HG02642 (cell line): Measurements from ENCODE around the gene VAPB.

Experiments used
- ATAC-seq: cut with Tn5 transposase; IDR thresholded peaks from one replicate; pipeline ENCODE4 v1.9.1; 2021; ENCODE audit warnings: mild to moderate bottlenecking; ENCODE audit not compliant: unreplicated experiment, poor library complexity

VAPB gene

DNA sequence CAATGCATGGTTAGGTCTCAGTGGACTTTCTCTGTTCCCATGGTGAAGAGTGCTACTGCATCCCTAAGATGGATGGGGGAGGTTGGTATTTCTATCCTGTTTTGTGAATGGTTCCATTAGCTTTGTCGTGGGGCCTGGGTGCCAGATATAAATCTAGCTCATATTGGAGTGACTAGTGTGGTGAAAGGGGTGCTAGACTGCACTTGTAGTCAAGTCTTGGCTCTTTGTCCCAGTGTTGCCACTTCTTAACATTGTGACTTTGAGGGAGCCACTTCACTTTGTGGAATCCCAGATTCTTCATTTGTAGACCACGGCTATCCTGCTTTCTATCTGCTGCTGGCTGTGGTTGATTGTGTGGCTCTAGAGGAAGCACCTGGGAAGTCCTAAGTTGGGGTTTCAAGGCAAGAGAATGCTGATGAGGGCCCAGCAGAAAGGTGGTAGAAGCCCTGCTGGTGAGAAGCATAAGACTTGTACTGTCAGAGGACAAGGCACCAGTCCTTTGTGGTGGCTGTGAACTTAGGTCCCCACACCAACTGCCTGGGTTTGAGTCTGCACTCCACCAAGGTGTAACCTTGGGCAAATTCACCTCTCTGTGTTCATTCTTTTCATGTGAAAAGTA is 44.1 kb downstream of the VAPB start:
- no peak for ATAC-seq

DNA sequence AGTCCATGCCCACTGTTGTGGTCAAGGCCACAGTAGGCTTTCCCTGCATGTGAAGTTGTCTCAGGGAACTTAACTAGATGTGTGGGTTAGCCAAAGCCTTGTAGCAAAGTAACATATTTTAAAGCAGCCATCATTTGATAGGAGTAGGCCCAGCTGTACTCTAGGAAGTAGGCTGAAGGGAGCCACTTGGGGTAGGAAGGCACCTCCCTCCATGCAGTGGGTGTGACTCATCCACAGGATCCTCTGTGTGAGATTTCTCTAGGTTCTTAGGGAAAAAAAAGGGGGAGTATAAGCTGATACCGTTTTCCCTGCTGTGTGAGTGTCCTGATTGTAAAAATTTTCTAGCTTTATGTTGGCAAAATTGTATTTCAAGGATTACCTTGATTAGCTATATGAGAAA is 44.7 kb downstream of the VAPB start:
- no peak for ATAC-seq

- no peak for ATAC-seq
Measured at GRCh38 chr20:58434326-58434725, 45.3 kb downstream of the VAPB start.

DNA sequence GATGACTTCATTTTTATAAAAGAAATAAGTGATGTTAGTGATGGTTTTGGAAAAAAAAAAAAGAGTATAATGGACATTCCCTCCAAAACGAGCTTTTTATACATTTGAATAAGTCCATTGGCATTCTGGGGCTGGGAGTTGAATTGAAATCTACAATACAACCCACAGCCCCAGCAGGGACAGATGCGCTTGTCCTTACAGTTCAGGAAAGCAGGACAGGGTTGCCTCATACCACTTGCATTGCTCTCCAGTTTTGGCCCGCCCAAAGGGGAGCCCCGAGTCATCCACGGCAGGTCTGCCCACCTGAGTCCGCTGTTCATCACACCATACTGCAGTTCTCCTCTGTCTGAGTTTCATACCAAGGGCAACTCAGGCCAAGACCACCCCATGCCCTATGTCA is 46.2 kb downstream of the VAPB start:
- no peak for ATAC-seq

DNA sequence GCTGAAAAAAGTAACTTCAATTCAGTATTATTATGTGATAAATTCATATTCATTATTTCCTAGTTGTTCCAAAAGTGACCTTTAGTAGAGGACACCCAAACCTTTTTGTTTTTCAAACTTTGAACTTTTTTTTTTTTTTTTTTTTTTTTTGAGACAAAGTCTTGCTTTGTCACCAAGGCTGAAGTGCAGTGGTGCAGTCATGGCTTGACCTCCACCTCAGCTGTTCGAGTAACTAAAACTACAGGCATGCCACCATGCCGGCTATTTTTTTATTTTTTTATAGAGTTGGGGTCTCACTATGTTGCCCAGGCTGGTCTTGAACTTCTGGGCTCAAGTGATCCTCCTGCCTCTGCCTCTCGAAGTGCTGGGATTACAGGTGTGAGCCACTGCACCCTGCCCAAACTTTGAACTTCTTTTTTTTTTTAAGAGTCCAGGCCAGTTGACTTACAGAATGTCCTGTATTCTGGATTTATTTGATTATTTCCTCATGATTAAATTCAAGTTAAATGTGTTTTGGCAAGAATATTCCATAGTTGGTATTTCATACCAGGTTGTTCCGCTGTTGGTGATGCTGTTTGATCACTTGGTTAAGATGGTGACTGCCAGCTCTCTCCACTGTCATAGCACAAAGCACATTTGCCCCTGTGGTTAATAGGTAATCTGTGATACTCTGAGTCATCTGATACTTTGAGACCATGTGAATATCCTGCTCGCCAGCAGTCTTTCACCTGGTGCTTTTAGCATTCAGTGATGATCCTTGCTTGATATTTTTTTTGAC is 48.0 kb downstream of the VAPB start:
- ATAC-seq: peak; percentile 57

DNA sequence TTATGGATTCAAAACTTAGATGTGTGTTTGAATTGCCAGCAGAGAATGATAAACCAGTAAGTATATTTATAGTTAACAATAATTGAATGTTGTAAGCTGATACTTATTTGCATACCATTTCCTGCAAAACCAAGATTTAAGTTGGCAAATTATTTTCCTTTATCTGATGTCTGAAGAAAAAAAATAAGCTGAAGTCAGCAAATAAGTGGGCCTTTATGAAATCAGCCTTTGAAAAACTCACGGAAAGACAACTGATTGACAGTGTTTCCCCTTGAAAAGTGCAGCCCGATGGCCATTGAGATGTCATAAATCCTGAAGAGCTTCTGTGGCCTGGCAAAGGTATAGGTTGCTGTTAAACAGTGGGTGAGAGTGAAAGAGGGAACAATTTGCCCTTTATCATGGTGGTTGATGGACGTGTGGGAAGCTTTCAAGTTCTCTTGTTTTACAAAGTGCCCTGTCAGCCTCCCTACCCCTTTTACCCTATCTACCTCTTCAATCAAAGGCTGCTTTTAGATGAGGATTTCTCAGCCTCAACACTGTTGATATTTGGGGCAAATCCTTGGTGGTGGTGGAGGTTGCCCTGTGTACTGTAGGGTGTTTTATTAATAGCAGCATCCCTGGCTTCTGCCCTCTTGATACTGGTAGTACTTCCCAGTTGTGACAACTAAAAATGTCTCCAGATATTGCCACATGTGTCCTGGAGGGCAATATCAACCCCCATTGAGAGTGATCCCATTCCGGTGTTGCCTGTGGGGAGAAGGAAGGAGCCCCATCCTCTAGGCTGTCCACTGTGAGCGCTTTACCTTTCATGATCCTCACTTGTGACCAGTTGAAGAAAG is 50.2 kb downstream of the VAPB start:
- no peak for ATAC-seq

DNA sequence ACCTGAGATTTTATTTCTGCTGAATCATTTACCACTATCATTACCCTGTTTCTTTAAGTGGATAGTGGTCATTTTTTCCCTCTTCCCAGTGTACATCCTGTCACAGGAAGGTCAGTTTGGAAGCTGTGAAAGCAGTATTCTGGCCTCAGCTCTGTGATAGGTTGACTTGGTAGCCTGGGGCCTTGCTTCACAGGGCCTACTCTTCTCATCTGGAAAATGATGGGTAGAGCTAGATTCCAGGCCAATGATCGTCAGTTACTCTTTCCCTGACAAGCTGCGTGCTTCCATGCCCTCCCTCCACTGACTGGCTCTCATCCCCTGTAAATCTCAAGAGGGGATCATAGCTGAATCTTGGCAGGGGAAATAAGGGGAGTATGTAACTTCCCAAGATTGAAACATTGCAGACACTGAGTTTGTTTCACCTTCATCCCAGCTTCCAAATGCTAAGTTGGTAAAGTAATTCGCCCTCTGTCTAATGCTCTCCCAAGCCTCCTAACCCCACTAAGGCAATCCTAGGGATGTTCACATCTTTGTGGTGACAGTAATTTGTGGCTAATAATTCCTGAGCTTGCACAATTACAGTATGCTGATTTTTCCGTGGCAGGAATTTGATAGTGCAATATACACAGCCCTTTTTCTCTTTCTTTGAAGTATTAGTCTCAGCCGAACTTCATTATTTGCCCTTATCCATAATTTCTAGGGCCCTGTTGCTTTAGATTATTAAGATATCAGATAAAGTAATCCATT is 51.2 kb downstream of the VAPB start:
- no peak for ATAC-seq

GRCh38 chr20:58441723-58442122 is 52.7 kb downstream of the VAPB start:
- no peak for ATAC-seq

- no peak for ATAC-seq
Measured at GRCh38 chr20:58444746-58445255, 55.8 kb downstream of the VAPB start.

DNA sequence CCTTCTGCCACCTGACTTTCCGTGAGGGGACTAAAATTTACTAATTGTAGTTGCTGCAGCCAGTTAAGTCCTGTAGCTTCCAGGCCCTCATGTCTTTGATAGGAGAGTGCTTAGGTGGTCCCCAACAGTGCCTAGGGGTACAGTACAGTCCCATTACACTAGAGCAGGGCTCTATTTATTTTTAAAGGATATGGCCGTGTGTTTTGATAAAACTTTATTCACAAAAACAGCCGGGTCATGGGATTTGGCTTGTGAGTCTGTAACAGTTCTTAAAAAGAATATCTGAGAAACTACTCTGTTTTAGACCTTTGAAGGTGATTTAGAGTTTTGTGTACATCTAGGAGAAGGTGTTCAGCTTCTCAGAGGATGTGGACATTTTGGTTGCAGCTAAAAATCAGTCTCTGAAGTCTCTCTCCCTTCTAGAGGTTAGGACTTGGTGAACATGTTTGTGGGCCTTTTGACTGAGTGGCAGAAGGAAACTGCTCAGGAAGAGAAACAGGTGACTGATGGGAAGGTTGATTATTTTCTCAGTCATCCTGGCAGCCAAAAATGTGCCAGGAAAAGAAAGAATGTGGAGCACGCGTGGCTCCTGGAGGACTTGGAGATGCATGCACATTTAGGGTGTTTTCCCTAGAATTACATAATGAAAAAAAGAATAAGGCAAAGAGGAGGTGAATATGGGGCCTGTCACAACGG is 57.4 kb downstream of the VAPB start:
- no peak for ATAC-seq

GRCh38 chr20:58446960-58447265 is 57.9 kb downstream of the VAPB start:
- ATAC-seq: no peak

DNA sequence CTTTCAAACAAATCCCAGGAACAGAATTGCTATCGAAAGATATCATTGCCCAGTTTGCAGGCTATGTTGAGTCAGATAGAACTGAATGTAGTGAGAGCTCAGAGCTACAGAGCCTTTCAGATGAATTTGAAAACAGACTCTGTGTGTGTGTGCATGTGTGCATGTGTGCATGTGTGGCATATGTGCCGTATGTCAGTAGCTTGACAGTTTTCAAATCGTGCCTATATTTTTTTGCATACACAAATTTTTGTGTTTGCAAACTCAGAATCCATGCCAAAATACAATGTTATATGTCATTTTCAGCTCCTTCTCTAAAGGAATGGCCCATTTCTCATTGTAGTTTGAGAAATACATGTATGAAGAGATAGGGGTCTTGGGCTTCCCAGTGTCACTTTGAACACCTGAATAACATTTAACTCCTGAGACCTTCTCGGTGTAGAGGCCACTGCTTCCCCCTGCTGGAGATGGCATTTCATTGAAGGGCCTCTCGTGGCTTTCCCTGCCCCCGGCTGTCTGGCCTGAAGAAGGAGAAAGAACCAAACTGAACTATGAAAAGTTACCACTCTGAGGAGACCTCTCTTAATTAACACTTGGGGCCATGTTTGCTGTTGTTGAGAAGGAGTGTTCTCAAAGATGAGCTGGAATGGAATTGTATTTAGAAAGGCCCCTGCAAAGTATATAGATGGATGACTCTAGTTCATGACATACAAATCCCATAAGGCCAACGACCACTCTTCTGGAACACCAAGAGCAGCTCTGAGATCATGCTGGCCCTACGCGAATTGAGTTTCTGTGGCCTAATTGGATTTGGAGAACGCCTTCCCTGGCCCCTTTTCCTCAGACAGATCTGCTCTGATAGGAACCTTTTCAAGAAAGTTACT is 58.7 kb downstream of the VAPB start:
- no peak for ATAC-seq

- ATAC-seq: no peak
Measured at GRCh38 chr20:58448958-58449357, 59.9 kb downstream of the VAPB start.

- ATAC-seq: no peak
Measured at GRCh38 chr20:58449681-58450221, 60.7 kb downstream of the VAPB start.

DNA sequence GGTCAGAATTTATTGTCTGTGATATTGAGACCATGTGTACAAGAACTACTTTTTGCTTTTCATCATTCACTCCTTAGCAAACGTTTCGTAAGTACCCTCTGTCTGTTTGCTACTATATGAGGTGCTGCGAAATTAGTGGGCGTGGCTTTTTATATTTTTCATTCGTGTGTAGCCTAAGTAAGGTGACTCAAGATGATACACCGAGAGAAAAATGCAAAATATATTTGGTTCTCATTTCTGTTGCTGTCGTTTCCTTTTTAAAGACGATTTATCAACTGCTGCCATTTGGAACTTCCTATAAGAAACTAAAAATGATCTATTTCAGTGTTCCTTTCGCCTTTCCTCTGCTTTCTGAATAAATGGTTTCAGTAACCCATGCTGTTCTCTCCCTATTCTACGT is 61.2 kb downstream of the VAPB start:
- no peak for ATAC-seq

DNA sequence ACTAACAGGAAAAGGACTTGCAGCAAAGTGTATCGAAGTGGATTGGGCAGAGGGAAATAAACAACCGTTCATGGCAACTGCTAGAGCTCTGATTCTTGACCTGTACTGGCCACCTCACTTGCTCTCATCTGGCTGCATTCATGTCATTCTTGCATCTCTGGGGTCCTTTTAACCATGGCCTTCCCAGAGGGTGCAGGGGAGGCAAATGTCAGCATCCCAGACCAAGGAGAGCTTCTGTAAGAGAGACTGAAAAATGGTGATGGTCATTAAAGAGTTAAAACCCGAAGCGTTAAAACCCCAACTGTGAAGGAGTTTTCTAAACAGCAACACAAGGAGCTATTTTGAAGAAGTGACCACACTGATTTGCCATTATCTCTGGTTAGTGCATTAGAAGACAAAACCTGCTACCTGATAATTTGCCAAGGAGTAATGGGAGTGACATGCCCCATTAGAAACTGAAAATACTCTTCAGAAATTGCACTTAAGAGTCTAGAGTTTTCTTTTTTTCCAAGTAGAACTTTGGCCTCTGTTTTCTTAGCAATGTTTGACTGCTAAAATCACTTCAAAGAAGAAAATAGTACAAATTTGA is 63.7 kb downstream of the VAPB start:
- ATAC-seq: no peak

GRCh38 chr20:58453391-58453790 is 64.4 kb downstream of the VAPB start:
- ATAC-seq: no peak

GRCh38 chr20:58454460-58454859 is 65.4 kb downstream of the VAPB start:
- ATAC-seq: no peak
